HepG2 (cell line): ENCODE results near the gene FNDC3B. TPM values are rescaled to one million over a fixed set of nuclear protein-coding genes. Genes with fewer than 3 reads are reported as not detected.

Experiments used
- ATAC-seq: fragments of 200-7000 bp; cut with Tn5 transposase; 3 replicates; pipeline ENCODE4 v1.9.1; 2020; ENCODE audit warnings: mild to moderate bottlenecking, moderate library complexity
- BruUV-seq: library from RNA; stranded (reverse); fragments of 400-500 nt; replicated peaks from 2 replicates; lab custom pipeline; 2021; lab: Mats Ljungman, UMichigan
- CTCF ChIA-PET: fragments of 300-600 bp; formaldehyde crosslinking; extraction: SDS; loops from one replicate; lab custom pipeline; 2021; ENCODE audit warnings: low total read pairs, inconsistent platforms, low intra/inter-chr PET ratio; lab: Yijun Ruan, JAX
- POLR2A ChIA-PET: fragments of 350-600 bp; sonication (Branson Sonifier 250); formaldehyde crosslinking; loops from one replicate; lab custom pipeline; 2020; ENCODE audit warnings: antibody characterized with exemption, inconsistent platforms; lab: Yijun Ruan, JAX
- DNase-seq: peaks from one replicate; pipeline ENCODE4 v3.0.0-alpha.2; 2015; ENCODE audit warnings: low spot score
- FAIRE-seq: peaks from 3 replicates; lab custom pipeline; 2011; peaks lifted over from hg19 to GRCh38; lab: Jason Lieb, UNC
- H2AFZ ChIP-seq: one replicate; pipeline ENCODE4 v1.6.1; 2011; ENCODE audit warnings: low read length, inconsistent platforms
- H3K27ac ChIP-seq: fragments of 300-600 bp; 3 replicates; pipeline ENCODE4 v1.8.0; 2011; ENCODE audit warnings: mixed run types, mild to moderate bottlenecking, mixed read lengths, low read length, inconsistent platforms; ENCODE audit not compliant: insufficient read depth; ENCODE audit errors: extremely low read length
- H3K27me3 ChIP-seq, 2 experiments: fragments of 200-600 bp in 1 of 2; 2 replicates in 1 of 2; 3 replicates in 1 of 2; pipeline versions ENCODE4 v1.6.0 to v1.8.0; 2011; ENCODE audit warnings: low read length in 2 of 2, mild to moderate bottlenecking in 2 of 2, moderate library complexity in 2 of 2, inconsistent platforms in 1 of 2; ENCODE audit not compliant: insufficient read depth in 2 of 2, control insufficient read depth in 1 of 2
- H3K36me3 ChIP-seq, 2 experiments: fragments of 200-600 bp in 1 of 2; replicated peaks in 1 of 2; 2 replicates in 1 of 2; 3 replicates in 1 of 2; pipeline versions ENCODE4 v1.5.1 to v1.8.0; 2011; ENCODE audit warnings: low read length in 2 of 2, inconsistent platforms in 1 of 2; ENCODE audit not compliant: insufficient read depth in 2 of 2, control insufficient read depth in 1 of 2
- H3K4me1 ChIP-seq: 2 replicates; pipeline ENCODE4 v1.5.1; 2012; ENCODE audit warnings: low read length, inconsistent platforms; ENCODE audit not compliant: insufficient read depth
- H3K4me2 ChIP-seq: 2 replicates; pipeline ENCODE4 v1.6.0; 2011; ENCODE audit warnings: low read depth, low read length, inconsistent platforms
- H3K4me3 ChIP-seq, 3 experiments: fragments of 200-600 bp in 1 of 3; sonication (generic), shearing (Covaris generic) in 1 of 3; replicated peaks in 1 of 3; 2 replicates each; pipeline ENCODE4 v1.5.1; 2011 to 2016; ENCODE audit warnings: low read length in 3 of 3, inconsistent platforms in 2 of 3, low read depth in 2 of 3, mild to moderate bottlenecking in 2 of 3, control low read depth in 1 of 3, mixed read lengths in 1 of 3; ENCODE audit not compliant: insufficient read depth in 1 of 3
- H3K79me2 ChIP-seq: one replicate; pipeline ENCODE4 v1.6.1; 2011; ENCODE audit warnings: low read length, inconsistent platforms; ENCODE audit not compliant: insufficient read depth
- H3K9ac ChIP-seq: 2 replicates; pipeline ENCODE4 v1.6.0; 2011; ENCODE audit warnings: mild to moderate bottlenecking, low read depth, low read length, inconsistent platforms; ENCODE audit not compliant: insufficient read depth
- H3K9me3 ChIP-seq: 2 replicates; pipeline ENCODE4 v1.5.1; 2012; ENCODE audit warnings: mild to moderate bottlenecking, low read length
- H4K20me1 ChIP-seq: 2 replicates; pipeline ENCODE4 v1.6.0; 2011; ENCODE audit warnings: inconsistent platforms, mild to moderate bottlenecking, low read length, moderate library complexity; ENCODE audit not compliant: insufficient read depth
- AHR ChIP-seq: IDR thresholded peaks from 2 replicates; pipeline ENCODE4 v1.6.1; 2018; ENCODE audit warnings: missing genetic modification reagents, missing compliant biosample characterization
- CBFB ChIP-seq: sonication (generic); formaldehyde crosslinking; IDR thresholded peaks from 2 replicates; pipeline ENCODE4 v1.4.0; 2020; ENCODE audit warnings: missing genetic modification reagents
- CEBPB ChIP-seq: IDR thresholded peaks from 2 replicates; pipeline ENCODE4 v1.6.1; 2011; ENCODE audit warnings: low read depth, low read length, improper control_type of control experiment, borderline replicate concordance
- CEBPG ChIP-seq: IDR thresholded peaks from 2 replicates; pipeline ENCODE4 v1.6.1; 2016
- GLMP ChIP-seq: sonication (generic); formaldehyde crosslinking; IDR thresholded peaks from 2 replicates; pipeline ENCODE4 v1.9.0; 2021; ENCODE audit warnings: missing genetic modification reagents, mild to moderate bottlenecking, borderline replicate concordance
- HIVEP1 ChIP-seq: sonication (generic); formaldehyde crosslinking; IDR thresholded peaks from 2 replicates; pipeline ENCODE4 v1.4.0; 2020; ENCODE audit warnings: mild to moderate bottlenecking, missing genetic modification reagents
- MED8 ChIP-seq: sonication (generic); formaldehyde crosslinking; IDR thresholded peaks from 2 replicates; pipeline ENCODE4 v1.8.1; 2023; ENCODE audit warnings: mild to moderate bottlenecking, missing genetic modification reagents; ENCODE audit not compliant: insufficient replicate concordance
- MTERF4 ChIP-seq: sonication (generic); formaldehyde crosslinking; IDR thresholded peaks from 2 replicates; pipeline ENCODE4 v1.8.0; 2023; ENCODE audit warnings: mild to moderate bottlenecking, missing genetic modification reagents
- NCOA2 ChIP-seq: sonication (generic); formaldehyde crosslinking; IDR thresholded peaks from 2 replicates; pipeline ENCODE4 v1.8.0; 2022; ENCODE audit warnings: inconsistent platforms
- NFATC3 ChIP-seq: sonication (generic); formaldehyde crosslinking; IDR thresholded peaks from 2 replicates; pipeline ENCODE4 v1.5.1; 2020; ENCODE audit warnings: mild to moderate bottlenecking, missing genetic modification reagents
- NR0B2 ChIP-seq: sonication (generic); formaldehyde crosslinking; IDR thresholded peaks from 2 replicates; pipeline ENCODE4 v1.4.0; 2020; ENCODE audit warnings: mild to moderate bottlenecking, missing genetic modification reagents
- PAF1 ChIP-seq: IDR thresholded peaks from 2 replicates; pipeline ENCODE4 v1.6.1; 2016; ENCODE audit warnings: missing genetic modification reagents, missing compliant biosample characterization
- PAX8 ChIP-seq: sonication (generic); formaldehyde crosslinking; IDR thresholded peaks from 2 replicates; pipeline ENCODE4 v1.8.0; 2022; ENCODE audit warnings: mild to moderate bottlenecking, missing genetic modification reagents, borderline replicate concordance
- PHB2 ChIP-seq: fragments of 450-650 bp; IDR thresholded peaks from 2 replicates; pipeline ENCODE4 v1.6.1; 2018; ENCODE audit not compliant: partially characterized antibody
- RBM22 ChIP-seq: fragments of 200-400 bp; formaldehyde crosslinking; optimal IDR thresholded peaks from 2 replicates; pipeline ENCODE3; 2017; ENCODE audit warnings: mild to moderate bottlenecking, low read length, moderate library complexity
- REXO4 ChIP-seq: sonication (generic); formaldehyde crosslinking; IDR thresholded peaks from 2 replicates; pipeline ENCODE4 v1.8.0; 2022; ENCODE audit warnings: missing genetic modification reagents, mild to moderate bottlenecking, borderline replicate concordance
- U2AF2 ChIP-seq: fragments of 200-400 bp; formaldehyde crosslinking; IDR thresholded peaks from 2 replicates; pipeline ENCODE4 v1.6.1; 2017; ENCODE audit warnings: low read depth, mild to moderate bottlenecking, low read length
- WIZ ChIP-seq: sonication (generic); formaldehyde crosslinking; IDR thresholded peaks from 2 replicates; pipeline ENCODE4 v1.5.1; 2020; ENCODE audit warnings: mild to moderate bottlenecking, missing genetic modification reagents
- ZNF121 ChIP-seq: sonication (generic); formaldehyde crosslinking; IDR thresholded peaks from 2 replicates; pipeline ENCODE4 v1.5.0; 2020; ENCODE audit warnings: mild to moderate bottlenecking, missing genetic modification reagents
- ZNF180 ChIP-seq: sonication (generic); formaldehyde crosslinking; IDR thresholded peaks from 2 replicates; pipeline ENCODE4 v1.4.0; 2020; ENCODE audit warnings: low read depth, missing genetic modification reagents, borderline replicate concordance
- ZNF256 ChIP-seq: sonication (generic); formaldehyde crosslinking; conservative IDR thresholded peaks from 2 replicates; pipeline ENCODE4 v1.4.0; 2020; ENCODE audit warnings: missing genetic modification reagents
- ZNF569 ChIP-seq: sonication (generic); formaldehyde crosslinking; IDR thresholded peaks from 2 replicates; pipeline ENCODE4 v1.5.0; 2020; ENCODE audit warnings: mild to moderate bottlenecking, missing genetic modification reagents, moderate library complexity, borderline replicate concordance
- ZNF713 ChIP-seq: sonication (generic); formaldehyde crosslinking; IDR thresholded peaks from 2 replicates; pipeline ENCODE4 v1.4.0; 2020; ENCODE audit warnings: mild to moderate bottlenecking, missing genetic modification reagents
- WGBS: methylation state at CpG from one replicate; pipeline ENCODE4 v1.1.6; 2017; ENCODE audit warnings: low lambda C conversion rate; 5-methylcytosine and 5-hydroxymethylcytosine counted together
- in situ Hi-C: cut with HindIII; loops from 2 replicates; pipeline ENCODE4 v1.10.0; 2017; ENCODE audit warnings: low pct_unique_long_range_greater_than_20kb; ENCODE audit not compliant: extremely low pct_ligation_motif_present
- intact Hi-C: fragments of 100-400 bp; cut with micrococcal nuclease; formaldehyde crosslinking; loops from one replicate; pipeline ENCODE4 v1.10.0; 2022; ENCODE audit not compliant: unreplicated experiment
- polyA plus RNA-seq, 8 experiments: library from polyadenylated mRNA; depleted of rRNA in 3 of 8; stranded (reverse) in 7 of 8; unstranded in 1 of 8; fragments of >200 nt; fragmentation: Illumina TruSeq in 4 of 8; extraction: Trizol in 4 of 8; gene quantifications; 2 replicates each; pipeline versions ENCODE4 v1.2.1 to v1.2.3, GENCODE V29; 2011 to 2016; ENCODE audit warnings: low read depth in 4 of 8, missing spikeins in 1 of 8, mixed read lengths in 1 of 8; ENCODE audit not compliant: insufficient read depth in 1 of 8
- total RNA-seq, 5 experiments: library from RNA; depleted of rRNA; stranded (reverse); fragments of >200 nt; fragmentation: Illumina TruSeq; extraction: Trizol; gene quantifications; 2 replicates each; pipeline ENCODE4 v1.2.3, GENCODE V29; 2016; ENCODE audit warnings: low read depth in 1 of 5

The FNDC3B gene
- total and polyA plus RNA-seq, 2 of the 13 experiments (the other 11 are each of a cell fraction or from before 2014, with no cell fraction given) = 74.8 to 103 TPM

GRCh38 chr3:172323894-172324610 lies 284.7 kb downstream of the FNDC3B start:
- Histone ChIP-seq H3K4me2 (no peak overlapping the region), H2AFZ (no peak overlapping the region), H3K79me2 (peaks cover 5% of the 10 kb centered on the region), H3K9ac (no peak overlapping the region), H3K4me1 (0 out of 2 replicates have a peak, but pooled peaks cover 6% of the 10 kb centered on the region), H3K4me3 (no peak overlapping the region), H3K27ac (no peak overlapping the region), H3K36me3 (peaks cover 31 to 92% of the 10 kb centered on the region in 2 experiments), H4K20me1 (peaks cover 55% of the 10 kb centered on the region), H3K27me3 (no peaks in the 10 kb centered on the region), H3K9me3 (no peaks in the 10 kb centered on the region)
- no TSS peak for BruUV-seq
- no peak for DNase-seq
- ATAC-seq = peak; percentile 7; the same call in 2 of the 3 replicates
- ChIA-PET POLR2A (no interaction called here), CTCF (no interaction called here)
- in situ Hi-C loops = no loop called here
- FAIRE-seq = no peak
- intact Hi-C loops = no loop called here
- WGBS = 95% methylated on average over 10 of the region's 10 CpGs
- no peak for TF ChIP-seq GLMP
- TF ChIP-seq WIZ (CRISPR knock-in tag) = no peak
- TF ChIP-seq AHR (CRISPR knock-in tag) = no peak
- no peak for TF ChIP-seq NCOA2 (CRISPR knock-in tag)
- TF ChIP-seq REXO4 = no peak
- TF ChIP-seq NFATC3 = no peak
- no peak for TF ChIP-seq ZNF713 (CRISPR knock-in tag)
- TF ChIP-seq ZNF121 (CRISPR knock-in tag) = no peak
- no peak for TF ChIP-seq PAX8 (CRISPR knock-in tag)
- TF ChIP-seq HIVEP1 (CRISPR knock-in tag) = no peak
- peak; percentile 36 for TF ChIP-seq RBM22
- TF ChIP-seq CBFB (CRISPR knock-in tag) = no peak
- peak; percentile 88 for TF ChIP-seq CEBPG (CRISPR knock-in tag)
- TF ChIP-seq PHB2 = no peak
- no peak for TF ChIP-seq NR0B2 (CRISPR knock-in tag)
- no peak for TF ChIP-seq MED8 (CRISPR knock-in tag)
- no peak for TF ChIP-seq U2AF2
- TF ChIP-seq ZNF180 (CRISPR knock-in tag) = no peak
- TF ChIP-seq PAF1 (CRISPR knock-in tag) = 0 out of 2 replicates have a peak, but pooled peaks have one; percentile 36
- TF ChIP-seq CEBPB = peak; percentile 93
- no peak for TF ChIP-seq ZNF256 (CRISPR knock-in tag)
- no peak for TF ChIP-seq ZNF569 (CRISPR knock-in tag)
- no peak for TF ChIP-seq MTERF4 (CRISPR knock-in tag)
